Amygdala (tissue), 56 donors: Measurements from ENCODE around the gene S1PR2.
"Not testable (repeated sequence)": the region's sequence is repeated elsewhere in the genome, so short reads cannot be mapped to it uniquely, and the experiment has no call there.

Experiments
- DNase-seq, 56 donors: peaks; one replicate each; lab custom pipeline; 2025; lab: John Stamatoyannopoulos, UW

Gene S1PR2

GRCh38 chr19:10198889-10199644, 32.1 kb downstream of the S1PR2 start:
- DNase-seq, result not testable (repeated sequence)

GRCh38 chr19:10195199-10195519, 36.0 kb downstream of the S1PR2 start:
- DNase-seq, result no peak

- peak; percentile 75 to 99 (median 95) for DNase-seq
Measured at GRCh38 chr19:10194500-10195198, 36.5 kb downstream of the S1PR2 start, which contains the start of gene DNMT1. Gene DNMT1 (minus strand): TSS chr19:10194953. CDS start chr19:10194899, 54 bp downstream.

DNA sequence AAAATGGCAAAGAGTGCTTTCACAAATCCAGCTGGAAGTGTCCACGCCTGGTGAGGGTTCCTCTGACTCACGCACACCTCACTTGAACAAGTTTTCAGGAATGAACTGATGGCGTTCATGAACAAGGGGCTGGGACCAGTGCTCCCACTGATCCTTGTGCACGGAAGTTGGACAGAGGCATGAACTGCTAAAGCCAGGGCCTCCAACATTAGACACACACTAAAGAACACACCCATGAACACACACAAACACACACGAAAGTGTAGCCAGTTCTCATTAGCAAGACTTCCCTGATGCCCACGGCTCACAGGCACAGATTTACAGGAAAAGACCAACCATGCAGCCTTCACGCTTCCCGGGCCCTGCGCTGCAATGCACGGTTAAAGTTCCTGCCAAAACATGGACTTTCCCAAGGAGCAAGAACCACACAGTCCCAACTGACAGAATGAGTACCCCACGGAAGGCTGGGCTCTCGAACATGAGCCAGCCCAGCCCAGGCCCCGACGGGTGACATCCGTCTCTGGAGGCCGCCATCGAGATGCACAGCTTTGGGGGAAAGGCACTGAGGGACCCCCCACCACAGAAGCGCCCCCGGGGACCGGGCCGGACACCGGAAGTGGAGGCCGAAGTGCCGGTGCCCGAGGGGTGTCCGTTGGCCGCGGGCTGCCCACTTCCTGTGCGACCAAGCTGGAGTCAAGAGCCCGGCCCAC, 37.2 kb downstream of the S1PR2 start:
- DNase-seq, result peak in 6 of 56 donors; percentile 27 to 70 (median 54)

- no peak for DNase-seq
Measured at GRCh38 chr19:10192922-10193321, 38.2 kb downstream of the S1PR2 start.

DNA sequence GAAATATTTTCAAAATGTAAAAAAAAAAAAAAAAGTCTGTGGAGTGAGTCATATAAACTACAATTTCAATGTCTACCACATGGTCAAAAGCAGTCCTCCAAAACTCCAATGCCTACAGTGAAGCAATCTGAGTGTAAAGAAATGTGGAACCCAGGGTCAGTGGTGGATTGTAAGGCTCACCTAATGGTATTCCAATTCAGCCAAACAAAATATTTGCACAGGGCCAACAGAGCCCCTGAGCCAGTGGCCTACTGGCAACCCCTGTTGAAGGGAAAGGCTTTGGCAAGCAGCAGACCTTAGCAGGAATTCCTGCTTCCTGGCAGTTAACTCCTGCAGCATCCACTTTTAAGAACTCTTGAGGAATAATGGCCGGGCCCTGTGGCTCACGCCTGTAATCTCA, 39.8 kb downstream of the S1PR2 start:
- peak in 2 of 56 donors; percentile 1 to 2 for DNase-seq

DNA sequence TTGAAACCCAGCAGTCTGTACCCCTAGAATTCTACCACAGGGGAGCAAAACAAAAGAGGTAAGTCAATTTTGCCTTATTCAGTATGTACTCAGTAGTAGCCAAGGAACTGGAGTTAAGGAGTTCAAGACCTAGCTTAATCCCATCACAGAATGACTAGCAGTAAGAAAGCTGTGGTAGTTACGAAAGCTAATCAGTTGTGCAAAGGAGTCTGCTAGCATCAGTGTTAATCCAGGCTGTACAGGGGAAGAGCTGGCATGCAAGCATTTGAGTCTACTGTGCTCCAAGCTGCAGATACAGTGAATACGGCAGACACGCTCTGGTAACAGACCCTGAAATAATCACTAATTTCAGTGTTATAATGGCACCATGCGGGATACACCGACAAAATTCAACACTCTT, 41.1 kb downstream of the S1PR2 start:
- DNase-seq, result no peak

DNA sequence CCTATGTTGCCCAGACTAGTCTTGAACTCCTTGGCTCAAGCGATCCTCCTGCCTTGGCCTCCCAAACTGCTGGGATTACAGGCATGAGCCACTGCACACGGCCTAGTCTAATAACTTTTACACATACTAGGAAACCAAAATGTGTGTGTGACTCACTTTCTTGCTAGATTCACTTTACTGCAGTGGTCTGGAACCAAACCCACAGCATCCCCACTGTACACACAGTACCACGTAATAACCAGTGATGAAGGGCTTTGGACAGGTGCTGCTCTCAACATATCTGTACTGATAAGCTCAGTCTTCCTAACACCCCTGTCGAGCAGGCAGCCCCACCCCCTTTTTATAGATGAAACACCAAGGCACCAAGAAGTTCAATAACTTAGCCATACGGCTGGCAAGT, 41.5 kb downstream of the S1PR2 start:
- no peak for DNase-seq

- no peak for DNase-seq
Measured at GRCh38 chr19:10187315-10187714, 43.8 kb downstream of the S1PR2 start.

- no peak for DNase-seq
Measured at GRCh38 chr19:10184636-10185035, 46.5 kb downstream of the S1PR2 start.

DNA sequence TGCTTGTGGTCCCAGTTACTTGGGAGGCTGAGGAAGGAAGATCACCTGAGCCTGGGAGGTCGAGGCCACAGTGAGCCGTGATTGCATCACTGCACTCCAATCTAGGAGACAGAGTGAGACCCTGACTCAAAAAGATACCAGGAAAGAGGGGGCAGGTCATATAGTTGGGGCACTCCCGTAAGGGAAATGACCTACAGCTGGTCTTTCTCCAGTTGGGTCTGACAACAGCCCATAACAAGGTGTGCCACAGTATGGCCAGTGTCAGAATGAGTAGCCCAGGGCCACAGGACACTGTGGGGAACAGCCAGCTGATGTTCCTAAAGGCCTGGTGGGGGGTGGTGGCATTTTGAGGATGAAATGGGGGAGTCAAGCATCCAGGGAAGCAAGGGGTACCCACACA, 47.2 kb downstream of the S1PR2 start:
- DNase-seq, result no peak

GRCh38 chr19:10182847-10183246, 48.3 kb downstream of the S1PR2 start:
- no peak for DNase-seq

- DNase-seq, result no peak
Measured at GRCh38 chr19:10182076-10182475, 49.1 kb downstream of the S1PR2 start.

- no peak for DNase-seq
Measured at GRCh38 chr19:10180459-10180858, 50.7 kb downstream of the S1PR2 start.

GRCh38 chr19:10180024-10180423, 51.1 kb downstream of the S1PR2 start:
- DNase-seq, result not testable (repeated sequence)

- DNase-seq, result no peak
Measured at GRCh38 chr19:10173527-10173926, 57.6 kb downstream of the S1PR2 start.
